GM19035 (cell line): ENCODE data around the gene FAM114A2.
A peak's percentile ranks its signal among the peaks of the same experiment; 100 is the strongest.
"Not testable (repeated sequence)": the region's sequence is repeated elsewhere in the genome, so short reads cannot be mapped to it uniquely, and the experiment has no call there.

Experiments used
- ATAC-seq: cut with Tn5 transposase; IDR thresholded peaks from one replicate; pipeline ENCODE4 v1.9.1; 2021; ENCODE audit not compliant: unreplicated experiment

The FAM114A2 gene

DNA sequence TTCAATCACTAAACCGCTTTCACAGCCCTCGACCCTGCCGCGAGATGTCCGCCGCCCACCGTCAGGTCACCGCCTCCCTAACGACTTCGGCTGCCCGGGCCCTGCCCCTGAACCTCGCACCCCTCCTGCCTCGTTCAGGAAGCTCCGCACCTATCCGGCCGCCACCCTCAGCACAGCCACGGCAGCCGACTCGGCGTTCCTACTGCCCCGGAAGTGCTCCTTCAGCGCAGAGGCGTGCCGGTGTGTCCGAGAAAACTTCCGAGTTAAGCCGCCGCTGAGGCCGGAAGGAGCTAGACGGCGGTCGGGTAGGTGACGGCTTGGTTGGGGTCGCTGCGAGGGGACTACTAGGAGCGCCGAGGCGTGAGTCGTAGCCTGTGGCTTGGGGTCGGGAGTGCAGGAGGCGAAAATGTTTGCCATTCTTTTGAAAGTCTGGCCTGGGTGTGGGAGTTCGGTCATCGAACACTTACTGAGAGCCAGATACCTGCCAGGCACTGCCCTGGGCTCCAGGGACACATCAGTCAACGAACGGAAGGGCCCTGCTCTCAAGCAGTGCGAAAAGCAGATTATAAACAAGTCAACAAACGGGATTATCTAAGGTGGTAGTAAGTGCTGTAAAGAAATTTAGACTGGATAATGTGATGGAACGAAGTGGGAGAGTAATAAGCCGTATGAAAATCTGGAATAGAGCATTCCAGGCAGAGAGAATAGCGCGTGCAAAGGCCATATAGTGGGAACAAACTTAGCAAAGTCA, at the start of gene FAM114A2, which contains the start of gene MFAP3:
FAM114A2 (minus strand) TSS at position 204 of the 751 bp plus-strand sequence. CDS start 3,957 bp downstream, outside the sequence.
MFAP3 (plus strand) TSS at position 261 of the 751 bp plus-strand sequence. CDS start 10,756 bp downstream, outside the sequence.
- peak; percentile 97 for ATAC-seq

DNA sequence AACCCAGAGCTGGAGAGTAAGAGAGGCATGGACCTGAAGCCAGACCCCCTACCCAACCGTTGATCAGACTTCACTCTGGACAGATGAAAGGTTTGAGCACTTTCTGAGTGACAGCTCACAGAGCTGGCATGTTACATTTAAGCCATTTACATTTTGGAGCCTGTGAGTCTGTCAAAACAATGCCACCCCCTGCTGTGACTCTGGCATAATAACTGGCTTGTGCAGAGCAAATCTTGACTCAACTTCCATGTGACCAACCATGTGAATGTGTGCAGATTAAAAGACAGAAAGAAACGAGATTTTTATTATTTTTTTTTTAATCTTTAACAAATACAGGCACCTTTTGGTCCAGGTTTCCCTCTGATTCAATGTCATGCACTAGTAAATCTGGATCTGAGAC, 48.5 kb upstream of the FAM114A2 start:
- ATAC-seq = no peak

DNA sequence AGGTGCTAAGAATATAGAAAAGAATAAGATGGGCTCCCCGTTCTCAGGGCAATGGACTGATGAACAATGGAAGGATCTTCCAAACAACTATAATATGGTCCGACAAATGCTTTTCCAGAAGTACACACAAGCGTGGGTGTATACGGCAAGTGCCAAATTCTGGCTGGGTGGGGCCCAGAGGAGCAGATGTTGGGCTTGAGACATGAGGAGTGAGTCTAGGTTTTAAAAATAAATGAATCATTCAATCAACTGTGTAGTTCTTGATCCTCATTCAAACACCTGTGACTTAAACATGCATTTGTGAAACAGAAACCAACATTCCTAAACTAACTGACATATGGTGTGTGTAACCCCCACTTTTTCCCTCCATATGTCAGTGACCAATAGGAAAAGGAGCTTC, 47.9 kb upstream of the FAM114A2 start:
- no peak for ATAC-seq

DNA sequence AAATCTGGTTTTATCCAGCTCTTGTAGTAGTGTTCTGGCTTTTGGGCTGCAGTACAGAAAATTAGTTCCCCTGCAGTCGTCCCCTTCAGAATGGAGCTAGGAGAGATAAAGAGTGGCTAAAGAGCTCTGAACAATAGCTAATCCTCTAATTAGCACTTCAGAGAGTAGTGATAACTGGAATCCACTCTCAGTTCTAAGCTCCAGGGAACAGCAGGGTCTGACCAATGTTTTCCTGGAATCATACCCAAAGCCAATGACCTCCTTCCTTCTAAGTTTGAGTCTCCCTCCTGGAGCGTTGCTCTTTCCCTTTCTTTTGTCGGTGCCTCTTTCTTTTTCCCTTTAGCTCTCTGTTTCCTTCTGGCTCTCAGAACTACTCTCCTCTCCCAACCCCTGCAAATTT, 47.4 kb upstream of the FAM114A2 start:
- ATAC-seq = no peak

DNA sequence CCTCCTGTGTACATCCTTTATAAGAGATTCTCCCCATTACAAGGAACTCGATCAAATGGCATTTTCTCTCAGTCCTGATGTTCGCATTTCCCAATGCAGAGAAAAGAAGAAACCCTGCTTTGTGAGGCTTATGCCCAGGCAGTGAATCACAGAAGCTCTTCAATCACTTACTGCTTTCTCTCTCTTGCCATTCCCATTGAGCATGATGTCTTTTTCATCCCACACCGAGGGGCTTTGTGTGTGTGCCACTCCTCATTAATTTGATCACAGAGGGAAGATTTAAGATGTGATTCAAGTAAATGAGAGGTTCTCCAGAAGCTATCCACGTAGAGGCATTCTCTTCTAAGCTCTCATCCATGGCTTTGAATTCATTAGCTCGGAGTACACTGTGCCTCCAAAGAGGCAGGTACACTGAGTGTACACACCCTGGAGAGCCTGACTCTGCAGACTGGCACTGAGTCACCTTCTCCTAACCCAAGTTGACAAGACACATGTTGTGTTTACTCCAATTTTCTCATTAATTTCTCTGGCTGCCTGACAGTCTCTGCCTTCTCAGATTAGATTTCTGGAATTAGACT, 45.4 kb upstream of the FAM114A2 start:
- ATAC-seq = no peak

DNA sequence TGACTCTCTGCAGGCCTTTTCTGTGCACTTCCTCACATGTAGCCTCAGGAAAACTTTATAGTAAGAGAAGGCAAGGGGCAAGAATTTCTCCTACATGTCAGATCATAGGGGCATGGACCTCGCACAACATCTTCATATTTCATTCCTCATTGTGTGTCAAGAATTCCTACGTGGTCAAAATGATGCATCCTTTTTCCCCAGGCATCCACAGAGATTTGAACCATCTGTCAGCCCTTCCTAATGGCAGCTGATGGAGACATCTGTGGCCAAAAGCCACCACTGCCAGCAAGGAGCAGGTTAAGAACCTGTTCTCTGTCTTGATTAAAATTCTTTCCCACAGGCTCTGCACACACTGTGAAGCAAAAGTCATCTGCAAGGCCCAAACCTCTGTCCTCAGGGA, 42.5 kb upstream of the FAM114A2 start:
- ATAC-seq = no peak

DNA sequence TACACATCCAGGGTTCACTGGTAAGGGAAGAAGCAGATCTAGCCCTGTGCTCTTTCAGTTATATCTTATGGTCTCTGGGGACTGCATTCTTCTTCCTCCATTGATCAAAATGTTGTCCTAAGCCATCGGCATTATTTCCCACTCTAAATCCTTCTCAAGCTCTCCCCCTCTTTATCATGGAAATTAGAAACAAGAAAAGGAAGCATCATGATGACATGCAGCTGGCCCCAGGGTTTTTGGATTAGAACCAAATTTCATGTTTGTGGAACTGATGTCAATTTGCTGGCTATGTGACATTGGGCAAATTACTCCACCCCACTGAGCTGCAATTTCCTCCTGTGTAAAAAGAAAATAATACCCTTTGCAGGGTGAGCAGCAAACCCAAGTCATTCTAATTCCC, 39.6 kb upstream of the FAM114A2 start:
- no peak for ATAC-seq

DNA sequence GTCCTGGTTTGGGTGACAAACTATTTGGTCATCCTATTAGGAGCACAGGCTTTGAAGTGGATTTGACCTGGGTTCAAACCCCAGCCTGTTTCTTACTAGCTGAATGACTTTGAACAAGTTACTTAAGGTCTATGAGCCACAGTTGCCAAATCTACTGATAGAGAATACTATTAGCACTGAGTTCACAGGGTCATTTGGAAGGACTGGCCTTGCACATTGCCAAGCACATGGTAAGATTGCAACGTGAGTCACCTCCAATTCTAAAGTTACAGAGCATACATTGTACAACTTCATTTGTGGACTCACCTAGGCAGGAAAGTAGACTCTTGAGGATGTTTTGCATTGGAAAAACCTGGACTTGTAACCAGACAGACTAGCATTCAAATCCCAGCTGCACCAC, 39.0 kb upstream of the FAM114A2 start:
- no peak for ATAC-seq

DNA sequence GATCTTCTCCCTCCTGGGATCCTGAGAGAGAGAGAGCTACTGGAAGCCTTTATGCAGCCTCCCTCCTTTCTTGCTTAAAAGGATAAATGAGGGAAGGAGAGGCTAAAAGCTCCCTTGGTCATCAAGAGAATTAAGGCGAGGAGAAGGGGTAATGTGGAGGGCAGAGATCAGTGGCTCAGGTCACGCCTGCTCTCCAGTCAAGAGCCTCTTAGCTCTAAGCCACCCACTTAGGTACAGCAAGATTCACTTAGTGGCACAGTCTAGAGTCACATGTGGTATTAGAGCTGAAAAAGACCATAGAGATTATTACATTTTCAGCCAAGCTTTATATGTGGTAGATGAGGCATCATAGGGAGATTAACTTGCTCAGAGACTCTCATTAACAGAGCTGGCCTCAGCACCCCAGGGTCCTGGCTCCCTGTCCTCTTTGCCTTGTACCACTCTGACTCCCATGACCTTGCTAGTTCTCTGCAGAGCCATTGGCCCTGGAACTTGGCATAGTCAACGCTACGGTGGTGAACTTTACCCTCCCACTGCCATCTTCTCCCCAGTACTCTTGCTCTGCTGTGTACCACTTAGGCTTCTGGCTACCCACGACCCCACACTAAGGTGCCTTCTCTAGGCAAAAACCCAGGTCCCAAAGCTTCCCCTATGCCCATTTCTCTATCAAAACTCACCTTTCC, 37.7 kb upstream of the FAM114A2 start:
- no peak for ATAC-seq

DNA sequence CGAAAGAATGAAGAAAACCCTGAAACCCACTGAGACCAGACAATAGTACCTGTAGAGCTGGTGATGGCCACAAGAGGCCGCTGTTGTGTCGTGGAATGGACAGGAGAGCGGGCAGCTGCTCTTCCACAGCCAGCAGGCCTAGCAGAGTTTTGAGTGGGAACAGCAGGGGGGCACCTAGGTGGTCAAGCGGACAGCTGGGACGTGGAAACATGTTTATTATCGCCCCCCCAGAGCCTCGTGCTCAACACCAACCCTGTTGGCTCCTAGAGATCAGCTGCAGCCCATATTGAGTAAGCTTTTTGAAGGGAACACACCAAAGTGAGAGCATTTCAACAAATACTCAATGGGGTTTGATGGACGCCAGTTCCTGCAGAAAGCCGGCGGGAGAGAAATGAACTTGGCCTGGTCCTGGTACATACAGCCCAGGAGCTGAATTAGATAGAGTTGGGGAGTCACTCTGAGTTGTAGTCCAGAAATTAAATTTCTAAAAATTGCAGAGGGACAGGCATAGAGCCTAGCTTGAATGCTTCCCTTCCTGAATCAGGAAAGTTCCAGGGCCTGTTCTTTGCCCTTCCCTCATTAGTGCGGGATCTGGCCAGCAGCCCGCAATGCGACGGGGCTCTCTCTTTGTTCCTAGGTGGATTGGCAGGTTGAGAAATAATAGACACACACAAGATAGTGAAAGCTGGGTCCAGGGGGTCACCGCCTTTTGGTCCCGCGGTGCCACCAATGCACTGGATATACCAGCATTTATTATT, 33.9 kb upstream of the FAM114A2 start:
- ATAC-seq = peak; percentile 97

DNA sequence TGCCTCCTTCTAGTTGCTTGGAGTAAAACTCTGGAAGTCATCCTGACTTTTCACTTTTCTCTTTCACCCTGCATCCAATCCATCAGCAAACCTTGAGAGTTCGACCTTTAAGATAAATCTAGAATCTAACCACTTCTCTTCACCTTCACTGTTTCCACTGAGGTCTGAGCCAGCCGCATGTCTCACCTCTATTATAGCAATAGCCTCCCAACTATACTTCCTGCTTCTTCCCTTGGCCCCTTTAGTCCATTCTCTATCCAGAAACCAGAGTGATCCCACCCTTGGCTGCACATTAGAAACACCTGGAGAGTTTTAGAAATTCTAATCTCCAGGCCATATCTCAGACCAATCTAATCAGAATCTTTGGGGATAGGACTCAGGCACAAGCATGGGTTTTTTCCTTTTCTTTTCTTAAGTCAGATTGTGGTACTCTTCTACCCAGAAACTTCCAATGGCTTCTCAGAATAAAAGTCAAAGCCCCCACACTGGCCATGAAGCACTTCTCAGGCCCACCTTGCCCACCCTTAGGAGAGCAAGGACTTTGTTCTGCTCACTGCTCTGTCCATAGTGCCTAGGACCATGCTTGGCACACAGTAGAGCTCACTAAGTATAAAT, 33.2 kb upstream of the FAM114A2 start:
- ATAC-seq = peak; percentile 19

DNA sequence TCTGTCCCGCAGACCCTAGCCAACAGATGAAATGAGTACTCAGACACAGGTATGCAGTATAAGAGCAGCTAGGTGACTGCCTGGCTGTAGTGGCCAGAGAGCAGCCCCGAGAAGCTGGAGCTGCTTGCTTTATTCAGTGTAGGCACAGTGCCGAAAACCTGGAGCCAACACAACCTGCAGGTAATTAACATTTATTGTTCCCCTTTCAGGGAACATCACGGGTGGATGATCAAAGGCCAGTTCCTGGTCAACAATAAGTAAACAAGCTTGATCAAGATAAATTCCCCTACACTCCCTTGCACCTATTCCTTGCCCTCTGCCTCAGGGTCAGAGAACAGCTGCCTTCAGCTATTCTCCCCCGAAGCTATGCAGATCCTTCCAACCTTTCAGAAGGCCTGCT, 31.1 kb upstream of the FAM114A2 start:
- ATAC-seq = not testable (repeated sequence)

DNA sequence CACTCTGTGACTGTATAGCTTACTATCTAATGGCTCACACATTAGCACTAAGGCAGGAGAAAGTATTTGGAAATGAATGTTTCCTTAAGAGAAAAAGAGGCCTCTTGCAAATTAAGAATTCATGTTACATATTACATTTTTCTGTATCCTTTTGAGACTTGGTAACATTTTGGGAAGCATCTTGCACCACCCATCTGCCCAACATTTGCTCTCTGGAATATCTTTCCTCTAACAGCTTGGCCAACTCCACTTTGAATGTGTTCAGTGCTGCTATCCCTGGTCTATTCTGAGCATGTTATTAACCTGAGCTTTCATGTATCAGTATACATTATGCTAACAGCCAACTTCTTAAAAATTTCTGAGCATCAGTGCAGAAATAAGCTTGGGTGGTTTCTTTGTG, 27.3 kb upstream of the FAM114A2 start:
- no peak for ATAC-seq

DNA sequence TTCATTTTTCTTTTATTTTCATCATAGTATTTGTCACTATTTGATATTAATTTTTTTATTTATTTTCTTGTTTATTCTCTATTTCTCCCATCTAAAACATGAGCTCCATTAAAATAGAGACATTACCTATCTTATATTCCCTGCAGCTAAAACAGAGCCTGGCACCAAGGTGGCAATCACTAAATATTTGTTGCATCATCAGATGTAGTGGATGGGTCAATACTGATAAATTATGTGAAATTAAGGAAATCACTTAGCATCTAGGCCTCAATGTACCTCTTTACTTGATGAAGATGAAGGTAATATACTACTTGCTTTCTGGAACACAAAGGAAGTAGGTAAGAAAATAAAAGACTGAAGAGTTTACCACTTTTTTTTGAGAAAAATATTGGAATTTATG, 24.7 kb upstream of the FAM114A2 start:
- ATAC-seq = no peak

DNA sequence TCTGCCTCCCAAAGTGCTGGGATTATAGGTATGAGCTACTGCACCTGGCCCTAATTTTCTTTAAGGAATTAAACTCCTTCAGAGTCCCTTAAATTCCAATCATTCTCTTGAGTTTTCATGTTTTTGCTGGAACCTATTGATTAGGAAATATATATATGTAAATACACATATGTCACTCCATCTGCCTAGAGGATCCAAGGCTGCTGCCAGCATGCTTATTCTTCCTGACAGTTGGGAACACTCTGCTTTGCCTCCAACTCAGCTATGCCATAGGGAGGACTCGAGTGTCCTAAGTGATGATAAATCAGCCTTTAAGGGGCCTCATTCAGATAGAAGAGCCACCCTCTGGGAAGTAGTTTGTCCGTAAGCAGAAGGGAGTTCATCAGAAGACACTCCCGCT, 21.9 kb upstream of the FAM114A2 start:
- no peak for ATAC-seq

DNA sequence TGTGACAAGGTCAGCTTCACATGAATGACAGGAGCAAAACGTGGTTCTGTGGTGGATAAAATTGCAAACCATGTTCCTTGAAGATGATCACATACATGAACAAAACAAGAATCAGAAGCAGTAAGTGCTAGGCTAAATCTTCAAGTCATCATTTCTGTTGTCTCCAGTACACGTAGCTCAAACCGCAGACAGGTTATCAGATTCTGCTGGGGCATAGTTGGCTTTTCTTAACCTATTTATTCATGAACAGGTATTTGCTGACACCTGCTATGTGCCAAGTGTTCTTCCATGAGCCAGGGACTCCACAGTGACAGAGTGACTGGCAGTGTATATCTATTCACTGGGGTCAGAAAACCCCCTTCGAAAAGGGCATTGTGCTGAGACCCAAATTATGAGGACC, 20.9 kb upstream of the FAM114A2 start:
- no peak for ATAC-seq

DNA sequence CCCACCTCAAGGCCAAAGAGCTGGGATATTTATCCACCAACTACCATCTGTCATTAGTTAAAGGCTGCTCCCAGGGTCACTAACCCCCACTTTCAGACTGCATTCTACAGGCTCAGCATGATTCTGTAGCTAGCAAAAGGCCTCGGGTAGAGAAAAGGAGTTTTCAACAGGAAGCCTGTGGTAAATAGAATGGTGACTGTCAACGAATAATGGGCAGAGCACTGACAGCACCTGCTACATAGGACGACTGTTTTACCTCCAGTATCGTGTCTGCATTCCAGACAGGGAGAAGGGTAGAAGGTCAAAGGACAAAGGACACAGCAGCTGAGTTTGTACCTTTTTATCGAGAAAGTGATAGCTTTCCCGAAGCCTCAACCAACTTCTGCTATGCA, 20.3 kb upstream of the FAM114A2 start:
- peak; percentile 58 for ATAC-seq

DNA sequence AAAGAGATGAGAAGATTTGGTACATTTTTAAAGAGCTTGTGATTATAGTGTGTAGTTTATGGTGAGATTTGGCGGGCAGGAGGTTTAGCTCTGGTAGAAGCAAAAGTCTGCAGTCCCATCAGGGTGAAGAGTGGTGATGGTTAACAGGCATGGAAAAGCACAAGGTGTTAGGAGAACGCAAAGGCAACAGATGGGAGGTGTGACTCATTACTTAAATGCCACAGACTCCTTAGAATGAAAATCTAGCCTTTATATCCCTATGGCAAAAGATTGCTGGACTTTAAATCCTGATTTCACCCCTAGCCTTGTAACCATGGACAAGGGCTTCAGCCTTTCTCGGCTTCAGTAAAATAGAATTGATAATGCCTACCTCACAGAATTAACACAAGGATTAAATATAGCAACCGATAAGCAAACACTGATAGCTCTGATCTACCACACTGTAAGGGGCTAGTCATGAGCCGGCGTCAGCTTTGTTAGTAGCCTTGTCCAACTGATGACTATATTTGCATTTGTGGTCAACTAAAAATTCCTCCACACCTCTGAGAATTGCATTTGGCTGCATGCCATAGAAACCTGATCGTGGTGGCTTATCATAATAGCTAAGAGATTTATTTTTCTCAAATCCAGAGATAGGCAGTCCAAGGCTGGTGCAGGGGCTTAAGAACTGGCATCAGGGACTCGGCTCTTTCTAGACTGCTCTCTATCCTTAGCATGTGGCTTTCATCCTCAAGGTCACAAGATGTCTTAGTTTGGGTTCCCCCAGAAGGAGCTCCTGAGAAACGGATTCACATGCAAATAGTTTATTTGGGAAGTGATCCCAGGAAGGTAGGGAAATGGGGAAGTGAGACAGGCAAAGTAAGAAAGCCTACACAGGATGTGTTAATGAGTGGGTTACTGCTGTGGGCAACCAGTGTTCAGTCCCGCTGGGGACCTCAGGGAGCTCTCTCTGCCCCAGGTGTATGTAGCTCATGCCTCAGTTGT, 19.6 kb upstream of the FAM114A2 start:
- peak; percentile 73 for ATAC-seq

DNA sequence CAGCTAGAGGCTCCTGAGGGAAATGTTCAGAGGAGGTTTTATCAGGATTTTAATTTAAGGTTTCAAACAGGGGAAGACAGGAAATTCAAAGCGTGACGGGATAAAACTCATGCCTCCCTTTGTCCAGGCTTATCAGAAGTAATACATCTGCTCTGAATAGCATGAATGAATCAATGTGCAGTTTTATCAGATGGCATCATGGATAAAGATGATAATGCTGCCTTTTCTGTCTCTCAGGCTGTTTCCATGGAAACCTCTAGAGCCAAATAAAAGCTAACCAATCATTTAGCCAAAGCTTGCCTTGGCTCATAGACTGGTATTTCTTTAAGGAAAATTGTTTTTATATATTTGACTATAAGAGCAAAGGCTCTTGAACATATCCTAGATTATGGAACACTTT, 16.5 kb upstream of the FAM114A2 start:
- ATAC-seq = no peak

DNA sequence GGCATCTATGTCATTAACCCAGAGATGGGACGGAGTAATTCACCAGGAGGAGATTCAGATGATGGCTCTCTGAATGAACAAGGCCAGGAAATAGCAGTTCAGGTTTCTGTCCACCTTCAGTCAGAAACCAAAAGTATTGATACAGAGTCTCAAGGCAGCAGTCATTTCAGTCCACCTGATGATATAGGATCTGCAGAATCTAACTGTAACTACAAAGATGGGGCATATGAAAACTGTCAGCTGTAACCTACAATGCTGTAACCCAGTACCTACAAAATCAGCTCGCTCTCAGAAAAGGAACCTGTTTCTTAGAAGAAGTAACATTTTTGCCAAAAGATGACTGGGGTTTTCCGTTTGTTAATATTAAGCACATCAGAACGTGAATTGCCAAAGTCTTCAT, 14.8 kb upstream of the FAM114A2 start:
- no peak for ATAC-seq
